ENCODE data around the gene CIITA.

CIITA gene

DNA sequence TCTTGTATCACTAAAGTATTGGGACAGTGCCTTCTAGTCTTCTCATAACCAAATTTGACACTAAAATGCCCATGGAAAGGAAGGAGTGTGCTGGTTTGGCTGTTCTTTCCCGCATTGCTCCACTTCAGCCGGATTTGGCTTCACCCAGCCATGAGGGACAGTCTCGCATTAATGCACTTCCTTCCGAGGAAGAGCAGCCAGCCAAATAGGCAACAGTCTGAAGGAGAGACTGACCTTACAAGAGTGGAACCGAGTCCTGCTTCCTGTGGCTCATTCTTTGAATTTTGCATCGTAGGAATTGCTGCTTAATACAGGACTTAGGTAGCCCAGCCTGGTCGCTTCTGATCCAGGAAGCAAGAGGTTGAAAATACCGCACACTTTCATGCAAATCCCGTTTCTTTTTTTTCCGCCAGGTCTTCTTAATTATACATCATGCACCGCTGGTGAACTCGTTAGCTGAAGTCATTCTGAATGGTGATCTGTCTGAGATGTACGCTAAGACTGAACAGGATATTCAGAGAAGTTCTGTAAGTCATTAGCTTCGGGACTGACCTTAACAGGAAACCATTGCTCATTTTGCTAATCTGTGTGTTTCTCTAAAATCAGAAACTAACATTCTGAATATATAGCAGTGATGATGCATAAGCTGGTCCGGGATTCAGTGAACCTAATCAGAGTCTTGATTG, 105.6 kb downstream of the CIITA start:
- DNase-seq (ENCODE audit: low read depth) = no peak

GRCh38 chr16:10983159-10983558, 106.2 kb downstream of the CIITA start:
- DNase-seq (ENCODE audit: low read depth) = no peak

DNA sequence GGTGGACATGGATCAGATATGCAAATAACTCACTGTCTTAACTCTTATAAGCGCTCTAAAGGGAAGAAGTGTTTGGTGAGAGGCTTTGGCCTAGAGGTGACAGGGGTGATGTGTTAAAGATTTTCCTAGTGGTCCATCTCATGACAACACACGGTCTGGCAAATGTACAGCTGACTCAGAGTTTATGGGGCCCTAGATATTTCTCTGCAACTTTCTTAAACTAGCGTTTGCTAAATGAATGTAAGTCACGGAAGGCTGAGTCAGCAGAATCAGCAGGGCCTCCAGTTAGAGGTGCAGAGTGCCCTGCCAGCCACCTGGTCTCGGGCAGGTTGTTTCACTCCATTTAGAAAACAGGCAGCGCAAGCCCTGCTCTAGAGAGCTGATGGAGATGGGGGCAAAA, 107.5 kb downstream of the CIITA start:
- DNase-seq (ENCODE audit: low read depth) = no peak

Measured in activated T-cell treated with anti-CD3 and anti-CD28 coated beads for 1 hour (primary cell).